Activated CD8-positive, alpha-beta memory T cell treated with anti-CD3 and anti-CD28 coated beads, Interleukin-2, amount 50 U/mL, for 4 hours (primary cell): ENCODE data around the gene ZBTB7A.
"Not testable (repeated sequence)": the region's sequence is repeated elsewhere in the genome, so short reads cannot be mapped to it uniquely, and the experiment has no call there.

Experiments used
- DNase-seq: peaks from one replicate; pipeline ENCODE4 v3.0.0-alpha.2; 2020

The ZBTB7A gene

GRCh38 chr19:4013886-4014540 is 52.7 kb downstream of the ZBTB7A start:
- DNase-seq, result no peak

- no peak for DNase-seq
These were observed 53.6 kb downstream of the ZBTB7A start for GRCh38 chr19:4012975-4013634.

GRCh38 chr19:4012092-4012974 is 54.4 kb downstream of the ZBTB7A start:
- no peak for DNase-seq

GRCh38 chr19:4011430-4011829 is 55.3 kb downstream of the ZBTB7A start:
- DNase-seq, result not testable (repeated sequence)

GRCh38 chr19:4010808-4011110 is 55.9 kb downstream of the ZBTB7A start:
- no peak for DNase-seq

- no peak for DNase-seq
These were observed 56.5 kb downstream of the ZBTB7A start for GRCh38 chr19:4009990-4010807.

GRCh38 chr19:4007836-4008539 is 58.7 kb downstream of the ZBTB7A start:
- DNase-seq, result peak; percentile 35

GRCh38 chr19:4007021-4007835 is 59.5 kb downstream of the ZBTB7A start, which contains the start of gene PIAS4:
Gene PIAS4, plus strand, starts transcription at chr19:4007736. Its CDS starts 25 bp downstream, at chr19:4007761.
- peak; percentile 97 for DNase-seq

GRCh38 chr19:4005436-4005835 is 61.3 kb downstream of the ZBTB7A start:
- DNase-seq, result not testable (repeated sequence)

GRCh38 chr19:4000798-4001197 is 65.9 kb downstream of the ZBTB7A start:
- DNase-seq, result not testable (repeated sequence)

GRCh38 chr19:3998667-3999412 is 67.9 kb downstream of the ZBTB7A start:
- DNase-seq, result not testable (repeated sequence)

- no peak for DNase-seq
These were observed 71.1 kb downstream of the ZBTB7A start for GRCh38 chr19:3995607-3996006.
